T1000 (cell line): ENCODE measurements around the gene SLX4IP.

Experiments
- DNase-seq: peaks from one replicate; lab custom pipeline; 2025; ENCODE audit warnings: mixed read lengths; lab: John Stamatoyannopoulos, UW

SLX4IP gene

GRCh38 chr20:10666221-10667076, 231.3 kb downstream of the SLX4IP start:
- DNase-seq = no peak

- no peak for DNase-seq
These were observed 231.9 kb downstream of the SLX4IP start for GRCh38 chr20:10667077-10667401.

- DNase-seq = no peak
These were observed 232.6 kb downstream of the SLX4IP start for GRCh38 chr20:10667560-10668167.

DNA sequence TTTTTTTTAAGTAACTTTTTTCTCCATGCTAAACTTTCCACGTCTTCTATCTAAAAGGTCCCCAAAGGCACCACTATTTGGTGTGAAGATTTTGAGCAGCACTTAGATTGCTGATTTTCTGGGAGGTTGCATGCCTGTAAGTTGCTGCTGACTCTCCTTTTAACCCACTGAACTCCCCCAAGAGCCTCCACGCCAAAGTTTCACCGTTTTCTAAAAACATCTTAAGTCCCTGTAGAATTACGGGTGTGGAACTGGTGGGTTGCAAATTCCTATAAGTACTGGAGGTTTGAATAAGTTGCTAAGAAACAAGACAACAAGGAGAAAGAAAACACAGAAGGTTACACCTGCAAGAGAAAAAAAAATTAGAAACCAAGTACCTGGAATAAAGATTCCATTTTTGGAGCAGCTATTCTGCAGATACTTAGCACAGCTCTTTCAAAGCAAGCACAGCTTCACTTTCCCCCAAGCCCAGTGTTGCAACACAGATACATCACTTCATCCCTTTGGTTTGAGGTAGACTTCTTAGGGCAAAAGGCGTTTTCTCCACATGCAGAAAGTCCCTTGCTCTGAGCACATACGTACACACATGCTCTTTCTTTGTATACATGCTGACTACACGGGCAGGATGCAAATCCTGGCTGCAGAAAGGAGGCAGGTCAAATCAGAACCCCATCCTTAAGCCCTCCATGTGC, 233.7 kb downstream of the SLX4IP start:
- no peak for DNase-seq

GRCh38 chr20:10669843-10670446, 234.8 kb downstream of the SLX4IP start:
- DNase-seq = no peak

- no peak for DNase-seq
These were observed 235.6 kb downstream of the SLX4IP start for GRCh38 chr20:10670501-10671220.

DNA sequence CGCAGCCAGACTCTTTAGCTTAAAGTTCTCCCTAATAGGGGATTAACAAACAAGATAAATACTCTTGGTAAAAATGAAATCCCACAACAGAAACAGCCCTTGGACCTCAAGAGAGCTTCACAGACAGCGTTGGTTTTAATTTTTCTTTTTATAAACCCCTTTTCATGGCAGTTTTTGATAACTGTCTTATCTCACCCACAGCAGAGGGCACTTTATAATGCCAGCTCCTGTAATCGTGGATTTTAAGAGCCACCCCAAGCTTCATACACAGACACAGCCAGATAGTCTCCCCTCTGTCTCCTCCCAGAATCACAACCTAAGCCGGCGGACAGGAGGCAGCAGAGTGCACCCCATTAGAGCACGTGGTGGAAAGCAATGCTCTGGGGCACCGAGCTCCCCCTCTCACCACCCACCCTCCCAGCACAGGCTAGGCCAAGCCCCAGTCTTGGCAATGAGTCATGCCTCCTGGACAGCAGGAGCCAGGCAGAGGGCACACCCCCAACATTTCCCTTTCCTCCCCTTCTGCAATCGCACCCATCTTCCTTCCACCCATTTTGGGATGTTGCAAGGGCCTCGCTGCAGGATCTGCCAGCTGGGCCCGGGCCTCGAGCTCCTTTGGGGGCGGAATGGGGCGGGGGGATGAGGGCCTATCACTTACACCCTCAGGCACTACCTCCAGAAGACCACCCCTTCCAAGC, 236.3 kb downstream of the SLX4IP start:
- peak; percentile 84 for DNase-seq

DNA sequence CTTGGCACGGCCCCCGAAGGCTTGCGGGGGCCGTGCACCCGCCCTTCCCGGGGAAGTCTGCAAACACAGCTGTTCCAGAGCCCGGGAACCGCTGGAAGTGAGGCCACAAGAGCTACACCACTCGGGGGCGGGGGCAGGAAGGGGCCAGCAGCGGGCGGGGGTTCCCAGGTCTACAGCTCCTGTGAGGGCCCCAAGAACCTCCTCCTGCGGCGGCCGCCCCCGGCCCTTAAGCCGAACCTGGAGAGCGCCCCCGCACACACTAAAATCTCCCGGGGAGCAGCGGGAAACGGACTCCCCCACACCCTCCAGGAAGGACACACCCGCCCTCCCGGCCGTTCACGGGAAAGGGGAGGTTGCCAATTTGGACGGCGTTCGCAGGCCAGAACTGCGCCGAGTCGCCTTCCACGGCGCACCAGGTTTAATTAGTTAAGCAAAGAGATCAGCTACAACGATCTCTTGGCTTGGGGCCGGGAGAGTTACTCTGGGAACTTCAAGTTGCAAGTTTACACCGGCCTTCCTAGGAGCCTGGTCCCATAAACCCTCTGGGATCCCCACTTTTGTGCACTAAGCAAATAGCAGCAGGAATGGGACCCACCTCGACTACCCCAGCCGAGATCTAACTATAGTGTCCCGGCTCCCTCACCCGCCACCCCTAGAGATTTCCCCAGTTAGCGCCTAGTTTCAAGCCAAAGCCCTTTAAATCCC, 237.0 kb downstream of the SLX4IP start:
- no peak for DNase-seq

DNA sequence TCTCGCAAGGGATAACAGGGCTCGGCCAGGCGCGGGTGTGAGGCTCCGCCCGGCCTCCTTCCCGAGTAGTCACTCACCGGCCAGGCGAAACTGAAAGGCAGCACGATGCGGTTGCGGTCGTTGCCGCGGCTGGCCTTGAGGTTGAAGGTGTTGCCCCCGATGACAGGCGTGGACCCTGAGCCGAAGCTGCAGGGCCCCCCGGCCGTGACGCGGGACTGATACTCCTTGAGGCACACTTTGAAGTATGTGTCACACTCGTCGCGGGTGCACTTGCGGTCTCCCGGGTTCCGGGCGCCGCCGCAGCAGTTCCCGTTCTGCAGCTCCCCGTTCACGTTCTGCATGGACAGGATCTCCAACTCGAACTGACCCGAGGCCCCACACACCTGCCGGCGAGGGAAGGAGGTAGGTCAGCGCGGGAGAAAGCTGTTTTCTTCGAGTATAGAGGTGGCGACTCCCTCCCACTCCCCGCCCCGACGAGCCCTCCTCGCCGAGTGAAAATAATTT, 237.6 kb downstream of the SLX4IP start:
- no peak for DNase-seq

GRCh38 chr20:10673176-10673841, 238.2 kb downstream of the SLX4IP start:
- DNase-seq = no peak

DNA sequence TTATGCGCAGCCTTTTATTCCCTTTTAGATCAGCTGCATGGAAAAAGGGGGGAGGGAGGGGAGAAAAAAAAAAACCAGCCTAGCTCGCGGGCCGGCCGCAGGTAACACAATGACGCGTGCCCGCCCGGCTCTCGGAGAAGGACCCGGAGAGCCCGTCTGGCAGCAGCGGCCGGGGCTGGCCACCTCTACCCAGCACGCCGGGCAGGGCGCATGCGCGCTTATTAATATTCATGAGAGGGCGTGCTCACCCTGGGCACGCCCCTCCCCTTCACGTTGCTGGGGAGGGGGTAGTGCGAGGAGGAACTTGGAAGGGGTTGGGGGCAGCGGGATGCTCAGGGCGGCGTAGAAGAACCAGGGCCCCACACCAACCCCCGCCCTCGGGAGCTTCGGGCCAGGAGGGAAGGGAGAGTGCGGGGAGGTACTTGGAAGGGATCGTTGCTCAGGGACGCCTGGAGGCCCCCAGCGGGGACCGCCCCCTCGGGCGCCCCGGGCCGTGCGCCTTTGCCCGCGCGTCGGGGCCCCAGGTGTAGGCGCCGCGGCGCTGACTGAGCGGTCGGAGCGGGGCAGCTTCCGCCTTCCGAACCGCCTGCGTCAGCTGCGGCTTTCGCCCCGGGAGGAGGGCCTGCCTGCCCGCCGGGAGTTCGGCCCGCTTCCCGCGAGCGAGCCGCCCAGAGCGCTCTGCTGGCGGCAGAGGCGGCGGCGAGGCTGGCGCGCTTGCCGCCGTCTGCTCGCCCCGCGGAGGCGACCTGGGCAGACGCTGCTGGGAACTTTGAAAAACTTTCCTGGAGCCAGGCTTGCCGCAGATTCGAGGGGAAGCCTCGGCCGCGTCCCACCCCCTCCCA, 239.0 kb downstream of the SLX4IP start, which contains the start of gene JAG1:
Gene JAG1, minus strand, starts transcription at position 158 of the 842 bp plus-strand sequence. CDS start 469 bp downstream, outside the sequence.
- peak; percentile 85 for DNase-seq

GRCh38 chr20:10674684-10675449, 239.8 kb downstream of the SLX4IP start:
- DNase-seq = peak; percentile 58

DNA sequence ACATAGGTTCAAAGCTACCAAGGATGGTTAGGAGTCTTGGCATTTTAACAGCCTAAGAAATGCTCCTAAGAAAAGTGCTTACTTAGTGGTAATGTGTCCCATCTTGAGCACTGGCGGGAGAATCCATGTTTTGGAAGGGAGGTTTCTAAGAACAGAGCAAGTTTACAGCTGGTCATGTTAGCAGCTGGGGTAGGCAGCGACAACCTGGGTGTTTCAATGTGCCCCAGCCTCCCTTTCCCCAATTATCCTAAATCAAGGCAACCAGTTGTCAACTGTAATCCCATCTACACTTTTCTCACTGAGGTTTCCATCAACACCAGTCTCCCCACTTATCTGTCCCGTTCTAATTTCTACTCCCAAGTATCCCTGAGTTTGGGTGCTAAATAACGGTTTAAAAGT, 240.3 kb downstream of the SLX4IP start:
- DNase-seq = no peak

DNA sequence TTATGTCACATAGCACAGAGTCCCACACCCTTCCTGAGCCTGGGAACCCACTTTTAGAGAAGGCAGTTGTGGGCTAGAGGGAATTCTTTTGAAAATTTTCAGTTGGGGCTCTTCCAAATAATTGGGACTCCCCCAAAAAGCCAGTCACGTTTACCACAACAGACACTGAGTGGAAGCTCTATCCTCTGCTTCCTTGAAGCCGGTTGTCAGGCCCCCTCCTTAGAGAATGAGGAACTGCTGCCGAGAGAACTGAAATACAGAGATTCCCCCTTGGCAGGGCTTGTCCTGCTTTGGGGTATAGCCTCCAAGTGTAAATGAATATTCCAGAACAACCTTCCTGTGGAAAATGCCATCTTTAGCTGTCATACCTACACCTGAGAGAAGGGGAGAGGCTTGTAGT, 241.4 kb downstream of the SLX4IP start:
- no peak for DNase-seq
